ENCODE measurements around the gene RASGRF2. TPM values are rescaled to one million over a fixed set of nuclear protein-coding genes. Genes with fewer than 3 reads are reported as not detected.
A peak's percentile ranks its signal among the peaks of the same experiment; 100 is the strongest.

Gene RASGRF2
- total RNA-seq, 5 donors from 2014 or later (not counting 1 experiment from before 2014, with no cell fraction given), result 25.2 to 53.0 (median 27.0) TPM

DNA sequence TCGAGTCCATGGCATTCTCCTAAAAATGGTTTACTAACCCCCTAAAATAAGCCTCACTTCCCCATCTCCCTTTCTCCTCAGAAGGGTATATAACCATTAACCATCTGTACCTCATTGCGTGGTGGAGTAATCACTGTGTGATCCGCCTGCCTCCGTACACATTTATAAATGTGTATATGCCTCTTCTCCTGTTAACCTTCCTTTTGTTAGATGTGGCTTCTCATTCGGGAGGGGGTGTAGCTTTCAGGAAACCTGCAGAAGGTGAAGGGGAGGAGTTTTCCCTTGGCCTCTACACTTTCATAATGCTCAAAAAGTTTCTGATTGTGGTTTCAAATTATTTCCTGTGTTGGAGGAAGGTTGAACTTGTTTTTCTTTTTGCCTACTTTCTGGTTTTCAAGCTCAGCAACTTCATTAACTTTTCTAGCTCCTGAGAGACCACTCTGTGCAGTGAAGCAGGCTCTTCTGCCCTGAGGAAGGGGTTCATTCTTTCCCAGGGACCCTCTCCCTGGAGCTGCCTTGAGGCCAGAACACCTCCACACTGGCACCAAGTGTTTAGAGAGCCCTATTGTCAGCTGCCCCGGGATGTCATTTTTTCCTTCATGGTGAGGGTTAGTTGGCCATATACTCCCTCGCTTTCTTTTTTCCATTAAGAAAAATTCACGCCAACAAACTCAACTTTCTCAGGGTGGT is 46.9 kb downstream of the RASGRF2 start:
- WGBS (ENCODE audit: insufficient coverage), result 0% methylated on average over 1 of the region's 8 CpGs

DNA sequence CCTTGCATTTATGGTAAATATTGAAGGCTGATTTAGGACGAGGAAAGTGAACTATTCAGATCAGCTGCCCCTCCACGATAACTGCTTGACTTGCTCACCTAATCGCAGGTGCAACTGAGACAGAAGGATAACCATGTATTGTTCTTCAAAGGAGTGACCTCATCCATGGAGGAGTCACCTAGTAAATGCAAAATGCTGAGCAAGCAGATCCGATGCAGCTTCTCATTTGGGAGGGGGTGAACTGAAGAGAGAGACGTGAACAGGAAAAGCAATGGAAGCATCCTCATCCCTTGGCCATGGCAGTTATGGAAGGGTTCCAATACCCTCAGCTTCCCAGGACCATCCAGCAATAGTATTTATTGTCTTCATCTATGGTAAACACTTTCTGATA is 47.5 kb downstream of the RASGRF2 start:
- ATAC-seq (replicated peaks in 1 of 4), result peak; percentile 17 to 41 (median 28)
- peak overlapping the region; percentile 93 to 98 for H3K27ac Mint-ChIP-seq
- CTCF ChIA-PET, result interaction anchor here (0.5 to 1.6 kb wide), 12 partner anchors 13 to 526 kb away, joined by 3 to 8 read pairs (median 5); no protein-coding TSS in a partner anchor

More for the DNA sequence above, 46.9 kb downstream of the RASGRF2 start:
- Mint-ChIP-seq H3K36me3 (peaks cover 1% of the 10 kb centered on the region), H3K27ac (peak overlapping the region; percentile 93 to 98), H3K9me3 (no peaks in the 10 kb centered on the region), H3K27me3 (no peaks in the 10 kb centered on the region), H3K4me3 (peak overlapping the region; percentile 68 to 81 (median 78)), H3K4me1 (peaks cover 83 to 90% (median 86%) of the 10 kb centered on the region in 3 donors)
- Histone ChIP-seq H3K27me3 (replicated peaks in 1 of 2; ENCODE audit: control insufficient read depth in 2 of 2, extremely low read depth in 1 of 2, insufficient read depth in 2 of 2, low read length in 1 of 2) (no peaks in the 10 kb centered on the region), H3K4me3 (ENCODE audit: control insufficient read depth in 1 of 2, extremely low read depth in 1 of 2, low read length in 1 of 2) (peak overlapping the region; percentile 46 to 48), H3K9me3 (no peaks in the 10 kb centered on the region), H3K36me3 (ENCODE audit: control insufficient read depth in 2 of 2, extremely low read depth in 1 of 2, insufficient read depth in 1 of 2, low read length in 1 of 2) (no peaks in the 10 kb centered on the region), H3K4me1 (ENCODE audit: control insufficient read depth in 1 of 2, extremely low read depth in 1 of 2, insufficient read depth in 2 of 2, low read length in 2 of 2) (peaks cover 51 to 54% of the 10 kb centered on the region in 2 experiments), H3K27ac (ENCODE audit: low read length) (peak overlapping the region; percentile 86)
- peak; percentile 89 to 95 (median 93) for ATAC-seq (replicated peaks in 1 of 4)
- ChIA-PET CTCF (interaction anchor here (0.5 to 1.6 kb wide), 11 partner anchors 12 to 526 kb away, joined by 3 to 8 read pairs (median 5); no protein-coding TSS in a partner anchor), POLR2A (interaction anchor here in 1 of 2 donors (0.6 kb wide), 3 partner anchors 9 to 76 kb away, joined by 3 to 5 read pairs (median 4); no protein-coding TSS in a partner anchor)
- peak in 34 of 35 experiments; percentile 18 to 84 (median 54) for DNase-seq

DNA sequence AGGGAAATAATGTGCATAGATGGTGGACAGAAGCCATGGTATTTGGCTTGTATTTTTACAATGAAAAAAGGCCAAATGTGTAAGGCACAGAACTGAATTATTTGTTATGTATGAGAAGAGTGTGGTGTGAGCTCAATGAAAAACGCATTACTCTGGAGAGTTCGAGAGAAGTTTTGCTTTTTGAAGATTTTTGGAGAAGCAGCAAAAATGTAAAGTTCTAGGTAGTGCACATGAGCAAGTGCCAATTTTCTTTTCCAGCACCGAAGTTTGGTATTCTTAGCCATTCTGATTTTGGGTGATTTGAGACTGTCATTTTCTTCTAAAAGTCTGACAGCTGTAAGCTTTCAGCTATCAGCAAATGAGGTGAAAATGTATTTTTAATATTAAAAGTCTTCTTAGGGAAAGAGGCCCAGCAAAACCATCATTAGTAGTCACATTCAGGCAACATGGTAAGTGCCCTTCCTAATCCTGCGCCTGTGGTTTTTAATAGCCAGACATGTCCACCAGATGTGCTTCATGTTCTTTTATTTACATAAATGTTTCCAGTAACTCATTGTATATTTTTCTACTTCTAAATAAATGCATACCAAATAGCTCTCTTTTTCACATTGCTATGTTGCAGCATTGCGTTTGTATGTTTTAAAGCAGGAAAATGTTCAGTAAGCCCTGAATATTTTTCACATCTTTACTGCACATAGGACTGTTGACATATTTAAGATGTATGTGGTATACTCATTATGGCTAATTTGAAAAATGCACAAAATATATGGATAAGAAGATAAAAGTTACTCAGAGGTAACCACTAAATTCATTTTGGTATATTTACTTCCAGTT is 50.4 kb downstream of the RASGRF2 start:
- Histone ChIP-seq H3K27me3 (replicated peaks in 1 of 2; ENCODE audit: control insufficient read depth in 2 of 2, extremely low read depth in 1 of 2, insufficient read depth in 2 of 2, low read length in 1 of 2) (no peaks in the 10 kb centered on the region), H3K36me3 (ENCODE audit: control insufficient read depth in 2 of 2, extremely low read depth in 1 of 2, insufficient read depth in 1 of 2, low read length in 1 of 2) (no peaks in the 10 kb centered on the region), H3K9me3 (no peaks in the 10 kb centered on the region), H3K27ac (ENCODE audit: low read length) (no peak overlapping the region), H3K4me1 (ENCODE audit: control insufficient read depth in 1 of 2, extremely low read depth in 1 of 2, insufficient read depth in 2 of 2, low read length in 2 of 2) (peaks cover 29 to 40% of the 10 kb centered on the region in 2 experiments), H3K4me3 (ENCODE audit: control insufficient read depth in 1 of 2, extremely low read depth in 1 of 2, low read length in 1 of 2) (no peak overlapping the region)
- H3K4me1 Mint-ChIP-seq, result peaks cover 77 to 85% (median 77%) of the 10 kb centered on the region in 3 donors
- ChIA-PET CTCF (interaction anchor here (0.6 to 1.1 kb wide), 4 partner anchors 23 to 359 kb away, joined by 3 to 9 read pairs (median 4); no protein-coding TSS in a partner anchor), POLR2A (interaction anchor here (0.6 to 0.9 kb wide), 5 partner anchors 17 to 364 kb away, joined by 3 to 5 read pairs (median 3); no protein-coding TSS in a partner anchor)
- no peak for DNase-seq
- peaks cover 0 to 7% (median 1%) of the 10 kb centered on the region in 3 donors for H3K9me3 Mint-ChIP-seq
- peaks cover 11% of the 10 kb centered on the region for H3K36me3 Mint-ChIP-seq
- WGBS (ENCODE audit: insufficient coverage), result 95% methylated on average over 3 of the region's 5 CpGs
- H3K27me3 Mint-ChIP-seq, result no peaks in the 10 kb centered on the region
- ATAC-seq (replicated peaks in 1 of 4), result no peak
- H3K27ac Mint-ChIP-seq, result peak overlapping the region; percentile 86 to 92
- H3K4me3 Mint-ChIP-seq, result peak overlapping the region in 1 of 3 donors; percentile 24

More for the DNA sequence above, 47.5 kb downstream of the RASGRF2 start:
- WGBS (ENCODE audit: insufficient coverage), result no CpG with 5 or more reads among the region's 5 CpGs
- H3K4me3 Mint-ChIP-seq, result peak overlapping the region; percentile 68 to 81 (median 78)
- peak in 6 of 35 experiments; percentile 10 to 45 (median 16) for DNase-seq
- Histone ChIP-seq H3K4me1 (ENCODE audit: control insufficient read depth in 1 of 2, extremely low read depth in 1 of 2, insufficient read depth in 2 of 2, low read length in 2 of 2) (peaks cover 51 to 52% of the 10 kb centered on the region in 2 experiments), H3K9me3 (no peaks in the 10 kb centered on the region), H3K4me3 (ENCODE audit: control insufficient read depth in 1 of 2, extremely low read depth in 1 of 2, low read length in 1 of 2) (peak overlapping the region; percentile 46 to 48), H3K27me3 (replicated peaks in 1 of 2; ENCODE audit: control insufficient read depth in 2 of 2, extremely low read depth in 1 of 2, insufficient read depth in 2 of 2, low read length in 1 of 2) (no peaks in the 10 kb centered on the region), H3K36me3 (ENCODE audit: control insufficient read depth in 2 of 2, extremely low read depth in 1 of 2, insufficient read depth in 1 of 2, low read length in 1 of 2) (no peaks in the 10 kb centered on the region), H3K27ac (ENCODE audit: low read length) (peak overlapping the region; percentile 86)
- no peaks in the 10 kb centered on the region for H3K27me3 Mint-ChIP-seq
- peaks cover 4% of the 10 kb centered on the region for H3K36me3 Mint-ChIP-seq
- H3K9me3 Mint-ChIP-seq, result no peaks in the 10 kb centered on the region
- POLR2A ChIA-PET, result interaction anchor here in 1 of 2 donors (0.6 kb wide), 3 partner anchors 9 to 75 kb away, joined by 3 to 5 read pairs (median 4); no protein-coding TSS in a partner anchor
- peaks cover 82 to 90% (median 84%) of the 10 kb centered on the region in 3 donors for H3K4me1 Mint-ChIP-seq

DNA sequence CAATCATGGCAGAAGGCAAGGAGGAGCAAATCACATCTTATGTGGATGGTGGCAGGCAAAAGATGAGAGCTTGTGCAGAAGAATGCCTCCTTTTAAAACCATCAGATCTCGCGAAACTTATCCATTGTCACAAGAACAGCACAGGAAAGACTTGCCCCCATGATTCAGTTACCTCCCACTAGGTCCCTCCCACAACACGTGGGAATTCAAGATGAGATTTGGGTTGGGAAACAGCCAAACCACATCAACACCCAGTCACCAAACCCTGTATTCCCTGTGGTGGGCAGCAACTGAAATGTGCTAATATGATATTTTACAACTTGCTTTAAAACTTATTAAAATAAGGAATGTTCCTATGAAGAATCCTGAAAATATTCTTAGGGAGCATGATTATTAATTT is 54.2 kb downstream of the RASGRF2 start:
- Histone ChIP-seq H3K4me1 (ENCODE audit: control insufficient read depth in 1 of 2, extremely low read depth in 1 of 2, insufficient read depth in 2 of 2, low read length in 2 of 2) (peaks cover under 1 to 23% of the 10 kb centered on the region in 2 experiments), H3K9me3 (no peaks in the 10 kb centered on the region), H3K27me3 (replicated peaks in 1 of 2; ENCODE audit: control insufficient read depth in 2 of 2, extremely low read depth in 1 of 2, insufficient read depth in 2 of 2, low read length in 1 of 2) (no peaks in the 10 kb centered on the region), H3K4me3 (ENCODE audit: control insufficient read depth in 1 of 2, extremely low read depth in 1 of 2, low read length in 1 of 2) (no peak overlapping the region), H3K36me3 (ENCODE audit: control insufficient read depth in 2 of 2, extremely low read depth in 1 of 2, insufficient read depth in 1 of 2, low read length in 1 of 2) (no peaks in the 10 kb centered on the region), H3K27ac (ENCODE audit: low read length) (no peak overlapping the region)
- CTCF ChIA-PET, result no interaction called here
- H3K27me3 Mint-ChIP-seq, result no peaks in the 10 kb centered on the region
- peaks cover 77 to 86% (median 79%) of the 10 kb centered on the region in 3 donors for H3K4me1 Mint-ChIP-seq
- peaks cover 0 to 7% (median 1%) of the 10 kb centered on the region in 3 donors for H3K9me3 Mint-ChIP-seq
- H3K36me3 Mint-ChIP-seq, result peaks cover 11% of the 10 kb centered on the region
- WGBS (ENCODE audit: insufficient coverage), result no CpG with 5 or more reads among the region's 3 CpGs
- ATAC-seq (replicated peaks in 1 of 4), result no peak
- H3K4me3 Mint-ChIP-seq, result peak overlapping the region in 1 of 3 donors; percentile 28
- POLR2A ChIA-PET, result no interaction called here
- no peak for DNase-seq
- peak overlapping the region in 1 of 2 donors; percentile 77 for H3K27ac Mint-ChIP-seq

DNA sequence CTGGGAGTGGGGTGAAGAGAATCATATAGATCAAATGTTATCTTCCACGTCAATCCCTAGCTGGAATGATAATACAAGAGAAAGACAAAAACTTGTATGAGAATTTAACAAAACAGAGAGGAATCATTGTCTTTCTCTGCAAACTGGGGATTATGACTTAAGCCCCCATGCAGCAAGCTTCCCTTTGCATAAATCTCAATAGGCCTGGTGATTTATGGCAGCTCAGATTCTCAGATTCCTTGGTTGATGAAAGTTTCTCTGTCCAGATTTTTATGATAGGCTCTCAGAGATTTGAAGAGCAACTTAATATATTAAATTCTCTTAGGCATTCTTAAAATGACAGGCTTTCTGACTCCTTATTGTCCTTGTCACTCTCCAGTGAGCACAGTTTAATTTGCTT is 56.0 kb downstream of the RASGRF2 start:
- no peaks in the 10 kb centered on the region for H3K27me3 Mint-ChIP-seq
- peaks cover 77 to 86% (median 83%) of the 10 kb centered on the region in 3 donors for H3K4me1 Mint-ChIP-seq
- Histone ChIP-seq H3K27me3 (replicated peaks in 1 of 2; ENCODE audit: control insufficient read depth in 2 of 2, extremely low read depth in 1 of 2, insufficient read depth in 2 of 2, low read length in 1 of 2) (no peaks in the 10 kb centered on the region), H3K4me3 (ENCODE audit: control insufficient read depth in 1 of 2, extremely low read depth in 1 of 2, low read length in 1 of 2) (no peak overlapping the region), H3K27ac (ENCODE audit: low read length) (no peak overlapping the region), H3K36me3 (ENCODE audit: control insufficient read depth in 2 of 2, extremely low read depth in 1 of 2, insufficient read depth in 1 of 2, low read length in 1 of 2) (no peaks in the 10 kb centered on the region), H3K9me3 (no peaks in the 10 kb centered on the region), H3K4me1 (ENCODE audit: control insufficient read depth in 1 of 2, extremely low read depth in 1 of 2, insufficient read depth in 2 of 2, low read length in 2 of 2) (peaks cover 0 to 22% of the 10 kb centered on the region in 2 experiments)
- ChIA-PET POLR2A (interaction anchor here (0.6 to 0.8 kb wide), 2 partner anchors 9 to 360 kb away, joined by 3 read pairs; no protein-coding TSS in a partner anchor), CTCF (interaction anchor here (0.6 to 1.2 kb wide), 2 partner anchors 21 to 281 kb away, joined by 3 to 7 read pairs; no protein-coding TSS in a partner anchor)
- H3K9me3 Mint-ChIP-seq, result peaks cover 0 to 7% (median 1%) of the 10 kb centered on the region in 3 donors
- WGBS (ENCODE audit: insufficient coverage), result no CpG with 5 or more reads among the region's 1 CpG
- no peak for ATAC-seq (replicated peaks in 1 of 4)
- H3K36me3 Mint-ChIP-seq, result peaks cover 15% of the 10 kb centered on the region
- H3K4me3 Mint-ChIP-seq, result no peak overlapping the region
- H3K27ac Mint-ChIP-seq, result peak overlapping the region in 1 of 2 donors; percentile 71
- no peak for DNase-seq
